MM.1S (cell line): ENCODE data around the gene DSE.

Experiments used
- DNase-seq: peaks from one replicate; pipeline ENCODE4 v3.0.0-alpha.2; 2015
- H2AFZ ChIP-seq: fragments of 300-600 bp; sonication (generic); 2 replicates; pipeline ENCODE4 v1.6.0; 2016; ENCODE audit warnings: antibody characterized with exemption, low read length
- H3F3A ChIP-seq: fragments of 300-600 bp; sonication (generic); 2 replicates; pipeline ENCODE4 v1.6.1; 2016; ENCODE audit warnings: mild to moderate bottlenecking, antibody characterized with exemption, low read length, moderate library complexity, mixed read lengths; ENCODE audit not compliant: insufficient read depth
- H3K27ac ChIP-seq: fragments of 300-600 bp; sonication (generic); 2 replicates; pipeline ENCODE4 v1.5.1; 2016; ENCODE audit warnings: mild to moderate bottlenecking, low read length
- H3K27me3 ChIP-seq: fragments of 300-600 bp; sonication (generic); replicated peaks from 2 replicates; pipeline ENCODE4 v1.6.0; 2016; ENCODE audit warnings: low read length; ENCODE audit not compliant: insufficient read depth
- H3K36me3 ChIP-seq: fragments of 300-600 bp; sonication (generic); replicated peaks from 2 replicates; pipeline ENCODE4 v1.6.1; 2016; ENCODE audit warnings: mild to moderate bottlenecking, low read length, mixed read lengths; ENCODE audit not compliant: insufficient read depth
- H3K4me1 ChIP-seq: fragments of 300-600 bp; sonication (generic); 2 replicates; pipeline ENCODE4 v1.6.1; 2016; ENCODE audit warnings: low read length, mixed read lengths
- H3K4me2 ChIP-seq: fragments of 300-600 bp; sonication (generic); 2 replicates; pipeline ENCODE4 v1.6.0; 2016; ENCODE audit warnings: low read depth, low read length
- H3K4me3 ChIP-seq: fragments of 300-600 bp; sonication (generic); 2 replicates; pipeline ENCODE4 v1.5.1; 2016; ENCODE audit warnings: low read length, mixed read lengths
- H3K79me2 ChIP-seq: fragments of 300-600 bp; sonication (generic); 2 replicates; pipeline ENCODE4 v1.6.1; 2016; ENCODE audit warnings: mixed run types, low read length, mixed read lengths
- H3K9ac ChIP-seq: fragments of 300-600 bp; sonication (generic); 2 replicates; pipeline ENCODE4 v1.6.1; 2016; ENCODE audit warnings: low read length, mixed read lengths
- H3K9me2 ChIP-seq: fragments of 300-600 bp; sonication (generic); replicated peaks from 2 replicates; pipeline ENCODE4 v1.6.1; 2016; ENCODE audit warnings: mild to moderate bottlenecking, low read length, mixed read lengths; ENCODE audit not compliant: insufficient read depth
- H3K9me3 ChIP-seq: fragments of 300-600 bp; sonication (generic); replicated peaks from 2 replicates; pipeline ENCODE4 v1.6.1; 2016; ENCODE audit warnings: mild to moderate bottlenecking, low read length, mixed read lengths; ENCODE audit not compliant: insufficient read depth
- H4K20me1 ChIP-seq: fragments of 300-600 bp; sonication (generic); 2 replicates; pipeline ENCODE4 v1.6.1; 2016; ENCODE audit warnings: mild to moderate bottlenecking, low read length, moderate library complexity, mixed read lengths; ENCODE audit not compliant: insufficient read depth
- EZH2 ChIP-seq: fragments of 300-600 bp; sonication (generic); optimal IDR thresholded peaks from 2 replicates; pipeline ENCODE3; 2017; ENCODE audit warnings: low read depth, mild to moderate bottlenecking, antibody characterized with exemption, low read length, mixed read lengths
- EZH2phosphoT487 ChIP-seq: fragments of 300-600 bp; sonication (generic); IDR thresholded peaks from 2 replicates; pipeline ENCODE4 v1.6.1; 2018; ENCODE audit warnings: antibody characterized with exemption, low read length
- TF ChIP-seq, protein P1 (sequence below): fragments of 300-600 bp; sonication (generic); IDR thresholded peaks from 2 replicates; pipeline ENCODE4 v1.5.1; 2016; ENCODE audit warnings: antibody characterized with exemption, low read length, mixed read lengths

The DSE gene

DNA sequence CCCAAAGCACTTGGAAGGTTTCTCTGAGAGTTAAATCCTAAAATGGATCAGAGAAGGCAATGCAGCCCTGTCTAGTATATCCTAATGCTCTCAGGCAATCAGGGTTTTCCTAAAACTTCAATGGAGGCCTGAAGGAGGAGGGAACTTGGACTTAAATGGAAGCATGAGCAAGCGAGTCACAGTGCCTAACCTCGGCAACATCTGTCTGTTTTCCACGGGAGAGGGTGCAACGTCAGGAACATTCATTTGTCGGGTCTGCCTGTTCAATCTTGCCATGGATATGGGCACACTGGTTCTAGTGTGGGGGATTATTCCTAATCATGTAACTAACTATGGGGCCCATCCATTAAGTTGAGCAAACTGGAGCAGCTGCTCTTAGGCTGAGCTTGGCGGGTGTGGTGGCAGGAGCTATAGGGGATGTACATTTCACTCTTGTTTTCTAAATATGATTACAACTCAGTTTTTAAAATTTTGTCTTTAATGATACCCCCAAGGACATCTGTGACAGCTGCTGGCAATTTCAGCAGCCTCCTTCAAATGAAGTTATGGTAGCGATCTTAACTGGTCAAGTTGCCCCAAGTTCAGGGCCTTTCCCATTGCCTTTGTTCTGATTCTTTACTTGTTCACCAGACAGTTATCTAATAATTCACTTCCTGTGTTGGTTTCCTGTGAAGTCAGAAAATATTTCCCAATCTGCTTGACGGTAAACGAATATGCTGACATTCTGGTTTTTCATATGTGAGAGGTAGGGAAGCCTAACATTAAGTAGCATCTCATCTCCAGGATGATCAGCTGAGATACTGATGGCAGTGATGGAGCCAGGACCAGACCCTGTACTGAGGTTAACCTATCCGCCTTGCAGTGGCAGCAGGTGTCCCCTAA lies 21.6 kb downstream of the DSE start:
- Histone ChIP-seq H3K79me2 (no peaks in the 10 kb centered on the region), H3K27ac (no peak overlapping the region), H3K9ac (no peak overlapping the region)

DNA sequence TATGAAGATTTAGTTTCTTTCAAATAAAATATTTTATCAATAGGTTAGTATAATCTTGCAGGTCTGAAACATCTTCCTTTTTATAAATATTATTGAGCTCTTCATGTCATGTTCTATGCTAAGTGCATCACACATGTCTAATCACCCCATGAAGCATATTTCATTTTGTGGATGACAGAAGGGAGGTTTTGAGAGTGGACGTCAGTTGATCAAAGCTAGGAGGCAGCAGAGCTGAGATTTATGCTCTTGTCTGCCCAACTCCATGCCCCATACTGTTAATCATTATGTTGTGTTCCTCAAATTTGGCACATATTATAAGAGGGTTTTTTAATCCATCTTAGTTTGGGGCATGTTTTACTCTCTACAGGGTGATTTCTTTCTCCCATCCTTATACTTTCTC lies 22.7 kb downstream of the DSE start:
- no peaks in the 10 kb centered on the region for H3K36me3 ChIP-seq
- no peak for DNase-seq
- H3K27me3 ChIP-seq: peaks cover 10% of the 10 kb centered on the region; the same call in 1 of the 2 replicates
- H3K4me3 ChIP-seq: no peak overlapping the region
- no peaks in the 10 kb centered on the region; the same call in 1 of the 2 replicates for H3F3A ChIP-seq
- no peaks in the 10 kb centered on the region for H4K20me1 ChIP-seq
- H3K4me2 ChIP-seq: no peak overlapping the region
- no peaks in the 10 kb centered on the region for H3K9me2 ChIP-seq
- H3K9ac ChIP-seq: no peak overlapping the region
- TF ChIP-seq, protein P1, sequence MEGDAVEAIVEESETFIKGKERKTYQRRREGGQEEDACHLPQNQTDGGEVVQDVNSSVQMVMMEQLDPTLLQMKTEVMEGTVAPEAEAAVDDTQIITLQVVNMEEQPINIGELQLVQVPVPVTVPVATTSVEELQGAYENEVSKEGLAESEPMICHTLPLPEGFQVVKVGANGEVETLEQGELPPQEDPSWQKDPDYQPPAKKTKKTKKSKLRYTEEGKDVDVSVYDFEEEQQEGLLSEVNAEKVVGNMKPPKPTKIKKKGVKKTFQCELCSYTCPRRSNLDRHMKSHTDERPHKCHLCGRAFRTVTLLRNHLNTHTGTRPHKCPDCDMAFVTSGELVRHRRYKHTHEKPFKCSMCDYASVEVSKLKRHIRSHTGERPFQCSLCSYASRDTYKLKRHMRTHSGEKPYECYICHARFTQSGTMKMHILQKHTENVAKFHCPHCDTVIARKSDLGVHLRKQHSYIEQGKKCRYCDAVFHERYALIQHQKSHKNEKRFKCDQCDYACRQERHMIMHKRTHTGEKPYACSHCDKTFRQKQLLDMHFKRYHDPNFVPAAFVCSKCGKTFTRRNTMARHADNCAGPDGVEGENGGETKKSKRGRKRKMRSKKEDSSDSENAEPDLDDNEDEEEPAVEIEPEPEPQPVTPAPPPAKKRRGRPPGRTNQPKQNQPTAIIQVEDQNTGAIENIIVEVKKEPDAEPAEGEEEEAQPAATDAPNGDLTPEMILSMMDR: no peak; the same call in 1 of the 2 replicates
- TF ChIP-seq EZH2 (no peak), EZH2phosphoT487 (no peak)
- H2AFZ ChIP-seq: no peak overlapping the region
- no peak overlapping the region for H3K27ac ChIP-seq
- peaks cover 37% of the 10 kb centered on the region for H3K4me1 ChIP-seq
- no peaks in the 10 kb centered on the region for H3K79me2 ChIP-seq
- H3K9me3 ChIP-seq: no peaks in the 10 kb centered on the region

More for the DNA sequence above, 21.6 kb downstream of the DSE start:
- H3K9me2 ChIP-seq: no peaks in the 10 kb centered on the region
- H3K27me3 ChIP-seq: peaks cover 10% of the 10 kb centered on the region; the same call in 1 of the 2 replicates
- peaks cover 46% of the 10 kb centered on the region for H3K4me1 ChIP-seq
- no peaks in the 10 kb centered on the region for H3K36me3 ChIP-seq
- H3K4me2 ChIP-seq: 0 out of 2 replicates have a peak overlapping the region, but pooled peaks have one; percentile 4
- H2AFZ ChIP-seq: no peak overlapping the region
- H3K9me3 ChIP-seq: no peaks in the 10 kb centered on the region
- TF ChIP-seq EZH2 (no peak), EZH2phosphoT487 (no peak)
- TF ChIP-seq, protein P1: no peak
- DNase-seq: peak; percentile 39
- H3F3A ChIP-seq: no peaks in the 10 kb centered on the region; the same call in 1 of the 2 replicates
- H3K4me3 ChIP-seq: no peak overlapping the region
- no peaks in the 10 kb centered on the region for H4K20me1 ChIP-seq

DNA sequence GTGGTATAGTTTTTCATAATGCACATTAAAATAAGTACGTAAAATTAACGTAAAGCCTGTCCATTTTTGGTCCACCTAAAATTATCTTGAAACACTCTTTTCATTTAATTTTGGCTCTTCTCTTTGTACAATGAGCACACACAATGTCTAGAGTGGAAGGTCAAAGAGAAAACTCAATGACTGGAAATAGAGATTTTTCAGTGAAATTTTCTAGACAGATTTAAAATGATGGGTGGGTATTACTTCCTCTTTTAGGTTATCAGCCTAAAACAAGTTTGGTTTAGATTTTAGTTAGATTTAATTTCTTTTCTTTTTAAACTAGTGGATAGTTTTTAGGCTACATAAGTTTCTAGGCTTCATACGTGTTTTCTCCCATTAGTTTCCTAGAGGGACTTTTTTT lies 24.9 kb downstream of the DSE start:
- H3K9me3 ChIP-seq: no peaks in the 10 kb centered on the region
- H3K79me2 ChIP-seq: no peaks in the 10 kb centered on the region
- no peak for DNase-seq
- no peaks in the 10 kb centered on the region for H3K36me3 ChIP-seq
- H3K27me3 ChIP-seq: no peaks in the 10 kb centered on the region
- no peak overlapping the region for H3K27ac ChIP-seq
- H2AFZ ChIP-seq: no peak overlapping the region
- H3K9me2 ChIP-seq: no peaks in the 10 kb centered on the region
- peaks cover 23% of the 10 kb centered on the region for H3K4me1 ChIP-seq
- TF ChIP-seq, protein P1: no peak
- TF ChIP-seq EZH2phosphoT487 (no peak), EZH2 (no peak)
- H3K4me2 ChIP-seq: no peak overlapping the region
- H3K4me3 ChIP-seq: no peak overlapping the region
- H3K9ac ChIP-seq: no peak overlapping the region
- H4K20me1 ChIP-seq: no peaks in the 10 kb centered on the region
- H3F3A ChIP-seq: no peaks in the 10 kb centered on the region; the same call in 1 of the 2 replicates
